K562 (cell line): ENCODE data around the gene LAMA5. TPM values are rescaled to one million over a fixed set of nuclear protein-coding genes. Genes with fewer than 3 reads are reported as not detected.

ENCODE experiments used
- CBX3 ChIP-seq, 2 experiments: IDR thresholded peaks; 1 replicate in 1 of 2; 2 replicates in 1 of 2; pipeline ENCODE4 v1.6.1; 2012; ENCODE audit warnings: inconsistent platforms in 2 of 2, low read length in 2 of 2, borderline replicate concordance in 1 of 2, control low read depth in 1 of 2
- EGR1 ChIP-seq: fragments of 450-650 bp; conservative IDR thresholded peaks from 2 replicates; pipeline ENCODE4 v1.6.1; 2017; ENCODE audit warnings: mild to moderate bottlenecking
- FOXK1 ChIP-seq: sonication (generic); formaldehyde crosslinking; IDR thresholded peaks from 2 replicates; pipeline ENCODE4 v1.8.0; 2022; ENCODE audit warnings: missing genetic modification reagents, mild to moderate bottlenecking, borderline replicate concordance
- HDAC6 ChIP-seq: IDR thresholded peaks from 2 replicates; pipeline ENCODE4 v1.6.1; 2012; ENCODE audit warnings: low read depth, mild to moderate bottlenecking, control low read depth, inconsistent platforms, low read length, moderate library complexity
- KLF16 ChIP-seq: IDR thresholded peaks from 2 replicates; pipeline ENCODE4 v1.6.1; 2016; ENCODE audit warnings: antibody characterized with exemption
- NFIC ChIP-seq: fragments of 450-650 bp; IDR thresholded peaks from 2 replicates; pipeline ENCODE4 v1.6.1; 2017; ENCODE audit warnings: mild to moderate bottlenecking, inconsistent platforms
- NFIX ChIP-seq: fragments of 250-450 bp; sonication (Bioruptor Pico); IDR thresholded peaks from 2 replicates; pipeline ENCODE4 v1.4.0; 2020; ENCODE audit warnings: low read depth, mild to moderate bottlenecking, moderate library complexity
- NR1H2 ChIP-seq: sonication (generic); formaldehyde crosslinking; IDR thresholded peaks from 2 replicates; pipeline ENCODE4 v1.4.0; 2020; ENCODE audit warnings: mild to moderate bottlenecking, missing genetic modification reagents
- NR4A1 ChIP-seq, 2 experiments: fragments of 250-450 bp in 1 of 2; fragments of 450-650 bp in 1 of 2; sonication (Bioruptor Pico) in 1 of 2; IDR thresholded peaks; 2 replicates each; pipeline versions ENCODE4 v1.4.0 to v1.6.1; 2016 to 2020; ENCODE audit warnings: mild to moderate bottlenecking in 2 of 2, missing compliant biosample characterization in 1 of 2, missing genetic modification characterization in 1 of 2, moderate library complexity in 1 of 2
- PHF21A ChIP-seq: fragments of 450-650 bp; IDR thresholded peaks from 2 replicates; pipeline ENCODE4 v1.6.1; 2017; ENCODE audit warnings: low read depth, borderline replicate concordance
- PHTF2 ChIP-seq: fragments of 250-450 bp; sonication (Bioruptor Pico); IDR thresholded peaks from 2 replicates; pipeline ENCODE4 v1.5.0; 2021; ENCODE audit warnings: mild to moderate bottlenecking
- RBM22 ChIP-seq: fragments of 200-400 bp; formaldehyde crosslinking; IDR thresholded peaks from 2 replicates; pipeline ENCODE4 v1.6.1; 2018; ENCODE audit warnings: low read length, low read depth; ENCODE audit not compliant: poor library complexity, severe bottlenecking
- SNIP1 ChIP-seq: fragments of 450-650 bp; IDR thresholded peaks from 2 replicates; pipeline ENCODE4 v1.7.1; 2017; ENCODE audit warnings: low read depth, mild to moderate bottlenecking
- SP1 ChIP-seq: sonication (generic); formaldehyde crosslinking; IDR thresholded peaks from 2 replicates; pipeline ENCODE4 v1.8.1; 2022; ENCODE audit warnings: mild to moderate bottlenecking, missing genetic modification reagents
- WHSC1 ChIP-seq: IDR thresholded peaks from one replicate; pipeline ENCODE4 v1.6.1; 2012; ENCODE audit warnings: low read length, control low read depth, inconsistent platforms
- ZKSCAN1 ChIP-seq: fragments of 150-350 bp; IDR thresholded peaks from 2 replicates; pipeline ENCODE4 v1.6.1; 2016; ENCODE audit warnings: low read depth, low read length
- ZNF165 ChIP-seq: fragments of 250-450 bp; sonication (Bioruptor Pico); IDR thresholded peaks from 2 replicates; pipeline ENCODE4 v1.4.0; 2020; ENCODE audit warnings: borderline replicate concordance
- ZNF41 ChIP-seq: fragments of 250-450 bp; sonication (Bioruptor Pico); conservative IDR thresholded peaks from 2 replicates; pipeline ENCODE4 v1.4.0; 2020; ENCODE audit warnings: mild to moderate bottlenecking
- ZNF766 ChIP-seq: fragments of 200-800 bp; sonication (Bioruptor generic); conservative IDR thresholded peaks from 2 replicates; pipeline ENCODE4 v1.6.1; 2016; ENCODE audit warnings: missing genetic modification characterization, missing compliant biosample characterization
- polyA plus RNA-seq, 8 experiments: library from polyadenylated mRNA; depleted of rRNA in 4 of 8; stranded (reverse) in 5 of 8; unstranded in 3 of 8; fragments of >200 nt; fragmentation: Nextera tagmentation in 2 of 8; fragmentation: Illumina TruSeq in 1 of 8; extraction: Ambion mirVana in 2 of 8; extraction: Trizol in 1 of 8; gene quantifications; 2 replicates each; pipeline versions ENCODE4 v1.2.1 to v1.2.3, GENCODE V29; 2011 to 2014; ENCODE audit warnings: inconsistent platforms in 1 of 8, missing spikeins in 1 of 8
- total RNA-seq, 7 experiments: library from RNA; depleted of rRNA in 6 of 7; stranded (reverse); fragments of >200 nt in 6 of 7; fragmentation: Illumina TruSeq in 2 of 7; extraction: Trizol in 2 of 7; gene quantifications; 2 replicates each; pipeline versions ENCODE4 v1.2.1 to v1.2.3, GENCODE V29; 2011 to 2021; ENCODE audit warnings: low replicate concordance in 1 of 7
- TF ChIP-seq, protein P1 (sequence below): sonication (generic); formaldehyde crosslinking; IDR thresholded peaks from 2 replicates; pipeline ENCODE4 v1.8.1; 2023; ENCODE audit warnings: missing genetic modification reagents, mild to moderate bottlenecking, borderline replicate concordance
- TF ChIP-seq, protein P2 (sequence below): fragments of 250-450 bp; sonication (Bioruptor Pico); IDR thresholded peaks from 2 replicates; pipeline ENCODE4 v1.8.0; 2021; ENCODE audit warnings: moderate library complexity, mild to moderate bottlenecking, inconsistent platforms
- TF ChIP-seq, protein P3 (sequence below): IDR thresholded peaks from 3 replicates; pipeline ENCODE4 v1.6.1; 2011; ENCODE audit warnings: borderline replicate concordance, mild to moderate bottlenecking; ENCODE audit not compliant: insufficient read length, insufficient read depth

The LAMA5 gene
- total and polyA plus RNA-seq, 9 of the 15 experiments (the other 6 are each of a cell fraction or from before 2014, with no cell fraction given): 0.31 to 101 (median 7.8) TPM

DNA sequence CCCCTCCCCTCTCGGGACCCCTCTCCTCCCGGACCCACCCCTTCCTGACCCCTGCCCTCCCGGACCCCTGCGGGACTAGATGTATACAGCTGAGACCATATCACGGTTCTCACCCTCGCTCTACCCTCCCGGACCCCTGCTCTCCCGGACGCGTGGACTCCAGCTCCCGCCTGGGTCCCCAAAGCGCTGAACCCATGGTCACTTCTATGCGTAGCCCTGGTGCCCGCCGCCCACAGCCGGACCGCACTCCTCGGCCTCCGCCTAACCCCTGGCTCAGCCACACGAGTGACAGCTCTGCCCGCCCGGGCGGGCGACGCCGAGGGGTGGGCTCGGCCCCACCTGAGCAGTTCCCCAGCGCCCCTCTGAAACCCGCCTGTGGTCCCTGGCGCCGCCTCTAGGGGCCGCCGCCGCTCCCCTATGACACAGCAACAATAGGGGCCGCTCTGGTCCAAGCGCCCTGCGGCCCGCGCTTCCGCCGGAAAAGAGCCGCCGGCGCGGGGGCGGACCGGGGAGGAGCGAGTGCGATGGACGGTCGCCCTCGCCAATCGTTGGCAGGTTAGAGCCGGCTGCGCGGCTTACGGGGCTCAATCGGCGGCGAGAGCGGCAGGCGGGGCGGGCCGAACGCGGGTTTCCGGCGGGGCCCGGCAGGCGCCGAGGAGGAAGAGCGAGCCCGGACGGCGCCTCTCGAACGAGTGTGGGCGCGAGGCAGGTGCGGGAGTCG lies 64.6 kb downstream of the LAMA5 start, which contains the start of gene ADRM1 (continued):
- TF ChIP-seq, protein P1, sequence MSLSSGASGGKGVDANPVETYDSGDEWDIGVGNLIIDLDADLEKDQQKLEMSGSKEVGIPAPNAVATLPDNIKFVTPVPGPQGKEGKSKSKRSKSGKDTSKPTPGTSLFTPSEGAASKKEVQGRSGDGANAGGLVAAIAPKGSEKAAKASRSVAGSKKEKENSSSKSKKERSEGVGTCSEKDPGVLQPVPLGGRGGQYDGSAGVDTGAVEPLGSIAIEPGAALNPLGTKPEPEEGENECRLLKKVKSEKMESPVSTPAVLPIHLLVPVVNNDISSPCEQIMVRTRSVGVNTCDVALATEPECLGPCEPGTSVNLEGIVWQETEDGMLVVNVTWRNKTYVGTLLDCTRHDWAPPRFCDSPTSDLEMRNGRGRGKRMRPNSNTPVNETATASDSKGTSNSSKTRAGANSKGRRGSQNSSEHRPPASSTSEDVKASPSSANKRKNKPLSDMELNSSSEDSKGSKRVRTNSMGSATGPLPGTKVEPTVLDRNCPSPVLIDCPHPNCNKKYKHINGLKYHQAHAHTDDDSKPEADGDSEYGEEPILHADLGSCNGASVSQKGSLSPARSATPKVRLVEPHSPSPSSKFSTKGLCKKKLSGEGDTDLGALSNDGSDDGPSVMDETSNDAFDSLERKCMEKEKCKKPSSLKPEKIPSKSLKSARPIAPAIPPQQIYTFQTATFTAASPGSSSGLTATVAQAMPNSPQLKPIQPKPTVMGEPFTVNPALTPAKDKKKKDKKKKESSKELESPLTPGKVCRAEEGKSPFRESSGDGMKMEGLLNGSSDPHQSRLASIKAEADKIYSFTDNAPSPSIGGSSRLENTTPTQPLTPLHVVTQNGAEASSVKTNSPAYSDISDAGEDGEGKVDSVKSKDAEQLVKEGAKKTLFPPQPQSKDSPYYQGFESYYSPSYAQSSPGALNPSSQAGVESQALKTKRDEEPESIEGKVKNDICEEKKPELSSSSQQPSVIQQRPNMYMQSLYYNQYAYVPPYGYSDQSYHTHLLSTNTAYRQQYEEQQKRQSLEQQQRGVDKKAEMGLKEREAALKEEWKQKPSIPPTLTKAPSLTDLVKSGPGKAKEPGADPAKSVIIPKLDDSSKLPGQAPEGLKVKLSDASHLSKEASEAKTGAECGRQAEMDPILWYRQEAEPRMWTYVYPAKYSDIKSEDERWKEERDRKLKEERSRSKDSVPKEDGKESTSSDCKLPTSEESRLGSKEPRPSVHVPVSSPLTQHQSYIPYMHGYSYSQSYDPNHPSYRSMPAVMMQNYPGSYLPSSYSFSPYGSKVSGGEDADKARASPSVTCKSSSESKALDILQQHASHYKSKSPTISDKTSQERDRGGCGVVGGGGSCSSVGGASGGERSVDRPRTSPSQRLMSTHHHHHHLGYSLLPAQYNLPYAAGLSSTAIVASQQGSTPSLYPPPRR: no peak
- TF ChIP-seq ZNF766 (CRISPR knock-in tag) (no peak), NR4A1 (CRISPR knock-in tag; IDR thresholded peaks at IDR 0.05) (no peak), NR4A1 (tag; IDR thresholded peaks at IDR 0.05) (no peak), ZKSCAN1 (0 out of 2 replicates have a peak, but pooled peaks have one; percentile 19), PHF21A (peak; percentile 46; the same call in 1 of the 2 replicates), NFIC (no peak), EGR1 (peak; percentile 100), SNIP1 (peak; percentile 70), ZNF41 (CRISPR knock-in tag) (no peak), NR1H2 (CRISPR knock-in tag) (no peak), CBX3 (IDR thresholded peaks at IDR 0.05; ENCODE audit: borderline replicate concordance in 1 of 2, low read length in 2 of 2) (no peak), SP1 (CRISPR knock-in tag) (peak; percentile 82), ZNF165 (CRISPR knock-in tag) (no peak), KLF16 (peak; percentile 55; the same call in 1 of the 2 replicates), FOXK1 (CRISPR knock-in tag) (no peak), PHTF2 (no peak), HDAC6 (no peak), WHSC1 (no peak), NFIX (CRISPR knock-in tag) (no peak), RBM22 (peak; percentile 53)
- TF ChIP-seq, protein P2, sequence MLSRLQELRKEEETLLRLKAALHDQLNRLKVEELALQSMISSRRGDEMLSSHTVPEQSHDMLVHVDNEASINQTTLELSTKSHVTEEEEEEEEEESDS (CRISPR knock-in tag): no peak
- TF ChIP-seq, protein P3, sequence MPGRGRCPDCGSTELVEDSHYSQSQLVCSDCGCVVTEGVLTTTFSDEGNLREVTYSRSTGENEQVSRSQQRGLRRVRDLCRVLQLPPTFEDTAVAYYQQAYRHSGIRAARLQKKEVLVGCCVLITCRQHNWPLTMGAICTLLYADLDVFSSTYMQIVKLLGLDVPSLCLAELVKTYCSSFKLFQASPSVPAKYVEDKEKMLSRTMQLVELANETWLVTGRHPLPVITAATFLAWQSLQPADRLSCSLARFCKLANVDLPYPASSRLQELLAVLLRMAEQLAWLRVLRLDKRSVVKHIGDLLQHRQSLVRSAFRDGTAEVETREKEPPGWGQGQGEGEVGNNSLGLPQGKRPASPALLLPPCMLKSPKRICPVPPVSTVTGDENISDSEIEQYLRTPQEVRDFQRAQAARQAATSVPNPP: no peak
